ENCODE data around the gene MCOLN1.
"Not testable (repeated sequence)": the region's sequence is repeated elsewhere in the genome, so short reads cannot be mapped to it uniquely, and the experiment has no call there.

MCOLN1 gene

DNA sequence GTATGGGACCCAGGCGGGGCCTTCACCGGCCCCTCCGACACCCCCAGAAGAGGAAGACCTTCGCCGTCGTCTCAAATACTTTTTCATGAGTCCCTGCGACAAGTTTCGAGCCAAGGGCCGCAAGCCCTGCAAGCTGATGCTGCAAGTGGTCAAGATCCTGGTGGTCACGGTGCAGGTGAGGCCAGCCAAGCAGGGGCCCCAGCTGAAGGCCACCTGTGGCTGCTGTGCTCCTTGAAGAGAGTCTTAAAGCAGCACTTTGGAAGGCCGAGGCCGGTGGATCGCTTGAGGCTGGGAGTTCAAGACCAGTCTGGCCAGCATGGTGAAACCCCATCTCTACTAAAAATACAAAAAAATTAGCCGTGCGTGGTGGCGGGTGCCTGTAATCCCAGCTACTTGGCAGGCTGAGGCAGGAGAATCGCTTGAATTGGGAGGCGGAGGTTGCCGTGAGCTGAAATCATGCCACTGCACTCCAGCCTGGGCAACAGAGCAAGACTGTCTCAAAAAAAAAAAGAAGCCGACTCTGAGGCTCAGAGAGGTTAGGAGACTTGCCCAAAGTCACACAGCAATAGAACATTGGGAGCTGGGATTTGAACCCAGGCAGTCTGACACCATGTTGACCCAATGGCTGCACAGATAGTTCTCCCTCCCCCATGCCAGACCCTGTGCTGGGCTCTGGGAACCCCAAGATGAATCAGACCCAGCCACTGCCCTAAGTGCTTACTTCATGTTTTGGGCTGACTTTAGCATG lies 2.7 kb downstream of the MCOLN1 start:
- DNase-seq (ENCODE audit: low read depth) = no peak

- no peak for DNase-seq (ENCODE audit: low read depth)
These were observed 3.9 kb downstream of the MCOLN1 start for GRCh38 chr19:7526059-7526929.

DNA sequence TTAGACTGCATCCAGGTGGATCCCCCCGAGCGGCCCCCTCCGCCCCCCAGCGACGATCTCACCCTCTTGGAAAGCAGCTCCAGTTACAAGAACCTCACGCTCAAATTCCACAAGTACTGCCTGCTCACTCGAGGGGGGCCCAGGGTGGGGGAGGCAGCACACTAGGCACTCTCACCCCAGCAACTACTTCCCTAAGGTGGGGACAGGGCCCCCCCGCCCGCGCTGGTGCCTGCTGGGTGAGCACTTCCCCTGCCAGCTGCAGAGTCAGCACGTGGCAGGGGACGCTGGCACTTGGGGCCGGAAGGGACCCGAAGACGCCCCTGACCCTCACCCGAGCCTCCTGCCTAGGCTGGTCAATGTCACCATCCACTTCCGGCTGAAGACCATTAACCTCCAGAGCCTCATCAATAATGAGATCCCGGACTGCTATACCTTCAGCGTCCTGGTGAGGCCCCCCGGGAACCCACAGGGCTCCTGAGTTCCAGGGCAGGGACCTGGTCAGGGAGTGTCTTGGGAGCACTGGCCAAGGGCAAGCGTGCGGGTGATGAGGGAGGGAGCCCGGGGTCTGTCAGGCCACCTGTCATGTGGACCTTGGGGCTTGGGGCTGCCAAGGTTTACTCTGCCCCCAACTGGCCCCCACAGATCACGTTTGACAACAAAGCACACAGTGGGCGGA lies 5.2 kb downstream of the MCOLN1 start:
- DNase-seq (ENCODE audit: low read depth) = no peak

- no peak for DNase-seq (ENCODE audit: low read depth)
These were observed 5.7 kb downstream of the MCOLN1 start for GRCh38 chr19:7528192-7528519.

GRCh38 chr19:7528522-7529245 lies 6.3 kb downstream of the MCOLN1 start:
- DNase-seq (ENCODE audit: low read depth) = no peak

DNA sequence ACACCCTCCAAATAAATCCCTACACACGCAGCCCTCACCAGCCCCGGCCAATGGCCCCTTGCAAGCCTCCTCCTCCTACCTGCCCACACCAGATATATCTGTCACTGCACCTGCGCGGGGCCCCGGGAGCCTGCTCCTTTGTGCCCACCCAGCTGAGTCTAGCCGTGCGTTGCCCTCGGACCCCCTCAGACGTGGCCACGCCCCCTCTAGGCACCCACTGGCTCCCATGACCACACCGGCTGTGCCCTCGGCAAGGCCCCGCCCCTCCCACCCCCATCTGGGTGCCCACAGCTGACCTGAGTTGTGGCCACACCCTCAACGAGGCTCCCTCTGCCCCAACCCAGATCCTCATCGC lies 6.8 kb downstream of the MCOLN1 start:
- no peak for DNase-seq (ENCODE audit: low read depth)

- DNase-seq (ENCODE audit: low read depth) = no peak
These were observed 7.4 kb downstream of the MCOLN1 start for GRCh38 chr19:7529610-7530490.

GRCh38 chr19:7533281-7533885 lies 11.0 kb downstream of the MCOLN1 start:
- no peak for DNase-seq (ENCODE audit: low read depth)

- no peak for DNase-seq (ENCODE audit: low read depth)
These were observed 11.6 kb downstream of the MCOLN1 start for GRCh38 chr19:7533925-7534480.

- peak; percentile 68 for DNase-seq (ENCODE audit: low read depth)
These were observed 12.2 kb downstream of the MCOLN1 start for GRCh38 chr19:7534531-7535046.

DNA sequence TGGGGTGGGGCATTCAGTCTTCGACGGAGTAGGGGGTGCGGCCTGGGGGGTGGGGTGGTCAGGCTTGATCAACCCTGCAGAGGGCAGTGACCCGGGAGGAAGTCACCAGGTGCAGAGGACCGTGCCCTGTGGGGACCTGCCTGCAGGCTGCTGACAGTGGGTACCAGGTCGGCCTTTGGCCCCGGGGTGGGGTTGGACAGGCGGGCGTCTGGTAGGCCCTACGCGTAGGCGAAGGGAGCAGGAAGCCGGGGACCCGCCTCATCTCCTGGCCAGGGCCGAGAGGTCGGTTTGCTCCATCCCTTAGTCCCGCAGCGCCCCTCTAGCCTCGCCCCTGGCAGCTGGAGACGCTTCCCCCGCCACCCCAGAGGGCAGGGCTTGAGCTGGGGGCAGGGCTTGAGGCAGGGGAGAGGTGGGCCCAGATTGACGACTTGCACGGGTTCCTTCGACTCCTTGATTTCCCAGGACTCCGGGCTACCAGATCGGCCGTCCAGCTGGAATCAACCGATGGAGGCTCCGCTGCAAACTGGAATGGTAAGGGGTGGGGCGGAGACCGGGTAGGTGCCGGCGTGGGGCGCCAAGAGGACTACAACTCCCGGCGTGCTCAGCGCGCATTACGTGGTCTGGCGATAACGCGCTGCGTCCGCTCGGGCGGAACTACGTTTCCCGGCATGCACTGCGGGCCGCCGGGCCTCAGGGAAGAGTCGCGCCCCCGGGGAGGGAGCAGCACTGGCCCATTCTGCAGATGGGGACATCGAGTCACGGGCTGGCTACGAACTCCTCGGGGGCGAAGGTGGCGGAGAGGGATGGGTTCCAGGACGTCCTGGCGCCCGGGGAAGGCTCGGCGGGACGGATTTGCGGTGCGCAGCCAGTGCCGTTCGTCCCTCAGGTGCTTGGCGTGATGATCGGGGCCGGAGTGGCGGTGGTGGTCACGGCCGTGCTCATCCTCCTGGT lies 12.9 kb downstream of the MCOLN1 start, which contains the start of gene PNPLA6:
TSS of gene PNPLA6 (plus strand) at position 671 of the 951 bp plus-strand sequence. CDS start at position 743, 72 bp downstream.
- peak; percentile 72 for DNase-seq (ENCODE audit: low read depth)

DNA sequence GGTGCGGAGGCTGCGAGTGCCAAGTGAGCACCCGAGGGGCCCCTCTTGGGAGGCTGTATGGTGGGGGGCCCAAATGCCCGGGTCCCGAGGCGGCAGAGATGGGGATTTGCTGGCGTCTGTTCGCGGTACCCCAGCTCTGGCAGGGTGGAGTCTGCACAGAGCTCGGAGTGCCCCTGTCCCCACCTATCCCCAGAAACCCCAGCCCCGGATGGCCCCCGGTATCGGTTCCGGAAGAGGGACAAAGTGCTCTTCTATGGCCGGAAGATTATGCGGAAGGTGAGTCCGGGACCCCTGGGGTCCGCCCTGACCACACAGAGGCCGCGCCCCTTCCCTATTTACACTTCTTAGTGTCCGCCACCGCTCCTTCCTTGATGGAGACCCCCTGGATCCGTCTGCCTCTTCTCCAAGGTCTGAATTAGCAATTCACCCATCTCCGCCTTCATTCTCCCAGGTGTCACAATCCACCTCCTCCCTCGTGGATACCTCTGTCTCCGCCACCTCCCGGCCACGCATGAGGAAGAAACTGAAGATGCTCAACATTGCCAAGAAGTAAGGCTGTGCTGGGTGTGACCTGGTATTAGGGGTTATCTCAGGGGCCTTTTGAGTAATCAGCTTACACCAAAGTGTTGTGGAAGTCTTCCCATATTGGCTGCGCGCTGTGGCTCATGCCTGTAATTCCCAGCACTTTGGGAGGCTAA lies 13.7 kb downstream of the MCOLN1 start:
- no peak for DNase-seq (ENCODE audit: low read depth)

GRCh38 chr19:7538990-7539389 lies 16.6 kb downstream of the MCOLN1 start:
- not testable (repeated sequence) for DNase-seq (ENCODE audit: low read depth)

- DNase-seq (ENCODE audit: low read depth) = no peak
These were observed 17.5 kb downstream of the MCOLN1 start for GRCh38 chr19:7539827-7540425.

DNA sequence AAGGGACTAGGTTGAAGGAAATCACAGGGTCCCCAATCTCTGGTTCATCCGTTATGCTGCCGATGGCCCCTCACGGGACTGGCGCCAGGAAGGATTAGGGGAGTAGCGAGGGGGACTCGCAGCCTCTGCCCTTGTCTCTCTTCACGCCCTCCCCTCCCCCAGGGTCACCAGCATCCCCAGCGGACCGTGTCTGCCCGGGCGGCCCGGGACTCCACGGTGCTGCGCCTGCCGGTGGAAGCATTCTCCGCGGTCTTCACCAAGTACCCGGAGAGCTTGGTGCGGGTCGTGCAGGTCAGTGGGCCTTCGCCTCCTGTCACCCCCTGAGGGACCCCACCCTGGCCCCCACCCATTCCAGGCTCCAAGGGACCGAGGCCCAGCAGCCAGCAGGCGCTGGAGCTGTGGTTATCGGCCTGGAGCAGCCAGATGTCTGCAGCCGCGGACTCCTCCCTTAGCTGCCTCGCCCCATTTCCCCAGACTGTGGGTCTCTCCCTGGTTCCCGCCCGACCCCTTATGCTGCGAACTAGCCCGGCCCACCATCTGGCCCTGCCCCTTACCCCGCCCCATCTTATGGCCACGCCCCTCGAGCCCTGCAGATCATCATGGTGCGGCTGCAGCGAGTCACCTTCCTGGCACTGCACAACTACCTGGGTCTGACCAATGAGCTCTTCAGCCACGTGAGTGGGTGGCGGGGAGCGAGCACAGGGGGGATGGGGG lies 18.5 kb downstream of the MCOLN1 start:
- no peak for DNase-seq (ENCODE audit: low read depth)

DNA sequence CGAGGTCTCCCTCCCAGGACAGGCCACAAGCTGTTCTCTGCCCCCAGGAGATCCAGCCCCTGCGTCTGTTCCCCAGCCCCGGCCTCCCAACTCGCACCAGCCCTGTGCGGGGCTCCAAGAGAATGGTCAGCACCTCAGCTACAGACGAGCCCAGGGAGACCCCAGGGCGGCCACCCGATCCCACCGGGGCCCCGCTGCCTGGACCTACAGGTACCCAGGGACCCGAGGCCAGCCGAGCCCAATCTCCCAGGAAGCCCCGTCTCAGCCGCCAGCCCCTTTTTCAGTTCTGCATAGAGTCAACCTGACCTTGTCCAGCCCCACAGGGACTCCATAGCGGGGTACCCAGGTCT lies 19.0 kb downstream of the MCOLN1 start:
- DNase-seq (ENCODE audit: low read depth) = no peak

DNA sequence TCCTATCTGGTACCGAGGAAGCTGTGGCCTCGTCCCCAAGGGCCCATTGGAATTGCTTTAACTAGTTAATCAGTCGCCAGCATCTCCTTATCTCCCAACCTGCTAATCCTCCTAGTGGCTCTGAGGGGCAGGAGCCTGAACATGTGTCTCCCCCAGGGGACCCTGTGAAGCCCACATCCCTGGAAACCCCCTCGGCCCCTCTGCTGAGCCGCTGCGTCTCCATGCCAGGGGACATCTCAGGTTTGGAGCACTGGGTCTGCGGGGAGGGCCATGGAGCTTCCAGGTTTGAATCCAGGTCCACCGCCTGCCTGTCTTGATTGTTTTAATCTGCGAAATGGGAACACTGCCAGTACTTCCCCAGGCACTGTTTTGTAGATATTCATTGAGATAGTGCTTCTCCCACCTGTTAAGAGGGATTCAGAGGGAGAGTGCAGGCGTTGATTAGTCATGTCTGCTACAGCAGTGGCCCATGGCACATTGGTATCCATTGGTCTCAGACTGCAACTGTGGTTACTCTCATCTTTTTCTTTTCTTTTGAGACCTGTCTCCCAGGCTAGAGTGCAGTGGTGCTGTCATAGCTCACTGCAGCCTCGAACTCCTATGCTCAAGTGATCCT lies 19.5 kb downstream of the MCOLN1 start:
- DNase-seq (ENCODE audit: low read depth) = no peak

All from non-pigmented ciliary epithelial cell (primary cell).